ENCODE data around the gene ELF2.

The ELF2 gene

DNA sequence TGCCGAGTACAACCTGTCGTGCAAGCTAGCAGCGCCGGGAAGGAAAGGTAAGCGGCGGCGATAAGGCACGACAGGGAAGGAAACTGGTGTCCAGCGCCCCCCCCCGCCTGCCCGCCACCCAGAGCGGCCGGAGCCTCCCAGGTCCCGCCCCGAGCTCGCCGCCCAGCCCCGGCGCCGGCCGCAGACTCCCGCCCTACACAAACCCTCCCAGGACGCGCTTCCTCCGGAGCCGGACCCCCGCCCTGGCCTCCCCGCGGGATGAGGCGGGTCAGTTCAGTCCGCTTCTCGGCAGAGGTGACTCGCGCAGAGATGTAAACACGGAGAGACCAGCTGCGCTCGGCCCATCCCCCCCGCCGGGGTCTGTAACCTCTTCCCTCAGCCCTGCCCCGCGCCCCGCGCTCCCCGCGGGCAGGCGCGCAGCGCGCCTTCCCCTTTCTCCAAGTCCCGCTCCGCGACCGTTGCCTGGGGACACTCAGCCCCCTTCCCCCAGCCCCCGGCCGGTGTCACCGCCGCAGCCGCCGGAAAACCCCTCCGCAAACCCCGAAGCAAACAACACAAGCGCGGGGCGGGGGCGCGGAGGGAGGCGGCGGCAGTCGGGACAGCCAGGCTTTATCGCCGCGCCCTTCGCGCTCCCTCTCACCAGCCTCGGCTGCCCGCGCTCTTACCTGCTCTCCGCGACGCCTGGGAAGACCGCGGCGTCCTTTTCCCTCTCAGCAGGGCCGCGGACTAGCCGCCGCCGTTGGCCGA, 543 bp downstream of the ELF2 start (continued):
- TF ChIP-seq SP3 (tag by site-specific recombination; IDR thresholded peaks at IDR 0.05), result peak; percentile 57; the same call in 1 of the 2 replicates
- peak; percentile 91 for TF ChIP-seq ZIC2 (tag by site-specific recombination; IDR thresholded peaks at IDR 0.05)
- TF ChIP-seq KLF9 (tag by site-specific recombination; IDR thresholded peaks at IDR 0.05; ENCODE audit: low read depth), result peak; percentile 28
- TF ChIP-seq, protein P1, sequence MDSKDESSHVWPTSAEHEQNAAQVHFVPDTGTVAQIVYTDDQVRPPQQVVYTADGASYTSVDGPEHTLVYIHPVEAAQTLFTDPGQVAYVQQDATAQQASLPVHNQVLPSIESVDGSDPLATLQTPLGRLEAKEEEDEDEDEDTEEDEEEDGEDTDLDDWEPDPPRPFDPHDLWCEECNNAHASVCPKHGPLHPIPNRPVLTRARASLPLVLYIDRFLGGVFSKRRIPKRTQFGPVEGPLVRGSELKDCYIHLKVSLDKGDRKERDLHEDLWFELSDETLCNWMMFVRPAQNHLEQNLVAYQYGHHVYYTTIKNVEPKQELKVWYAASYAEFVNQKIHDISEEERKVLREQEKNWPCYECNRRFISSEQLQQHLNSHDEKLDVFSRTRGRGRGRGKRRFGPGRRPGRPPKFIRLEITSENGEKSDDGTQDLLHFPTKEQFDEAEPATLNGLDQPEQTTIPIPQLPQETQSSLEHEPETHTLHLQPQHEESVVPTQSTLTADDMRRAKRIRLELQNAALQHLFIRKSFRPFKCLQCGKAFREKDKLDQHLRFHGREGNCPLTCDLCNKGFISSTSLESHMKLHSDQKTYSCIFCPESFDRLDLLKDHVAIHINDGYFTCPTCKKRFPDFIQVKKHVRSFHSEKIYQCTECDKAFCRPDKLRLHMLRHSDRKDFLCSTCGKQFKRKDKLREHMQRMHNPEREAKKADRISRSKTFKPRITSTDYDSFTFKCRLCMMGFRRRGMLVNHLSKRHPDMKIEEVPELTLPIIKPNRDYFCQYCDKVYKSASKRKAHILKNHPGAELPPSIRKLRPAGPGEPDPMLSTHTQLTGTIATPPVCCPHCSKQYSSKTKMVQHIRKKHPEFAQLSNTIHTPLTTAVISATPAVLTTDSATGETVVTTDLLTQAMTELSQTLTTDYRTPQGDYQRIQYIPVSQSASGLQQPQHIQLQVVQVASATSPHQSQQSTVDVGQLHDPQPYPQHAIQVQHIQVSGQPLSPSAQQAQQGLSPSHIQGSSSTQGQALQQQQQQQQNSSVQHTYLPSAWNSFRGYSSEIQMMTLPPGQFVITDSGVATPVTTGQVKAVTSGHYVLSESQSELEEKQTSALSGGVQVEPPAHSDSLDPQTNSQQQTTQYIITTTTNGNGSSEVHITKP (tag by site-specific recombination; IDR thresholded peaks at IDR 0.05), result peak; percentile 75
- peak; percentile 45 for TF ChIP-seq ZNF501 (tag by site-specific recombination; IDR thresholded peaks at IDR 0.05)
- TF ChIP-seq ZNF48 (tag by site-specific recombination; IDR thresholded peaks at IDR 0.05), result no peak
- TF ChIP-seq ZNF639 (tag by site-specific recombination; IDR thresholded peaks at IDR 0.05), result 0 out of 2 replicates have a peak, but pooled peaks have one; percentile 24
- no peak for TF ChIP-seq ZSCAN16 (tag by site-specific recombination; IDR thresholded peaks at IDR 0.05)
- no peak for TF ChIP-seq ZBTB48 (tag by site-specific recombination; IDR thresholded peaks at IDR 0.05)
- no peak for TF ChIP-seq ZNF10 (tag by site-specific recombination; IDR thresholded peaks at IDR 0.05)
- TF ChIP-seq, protein P2, sequence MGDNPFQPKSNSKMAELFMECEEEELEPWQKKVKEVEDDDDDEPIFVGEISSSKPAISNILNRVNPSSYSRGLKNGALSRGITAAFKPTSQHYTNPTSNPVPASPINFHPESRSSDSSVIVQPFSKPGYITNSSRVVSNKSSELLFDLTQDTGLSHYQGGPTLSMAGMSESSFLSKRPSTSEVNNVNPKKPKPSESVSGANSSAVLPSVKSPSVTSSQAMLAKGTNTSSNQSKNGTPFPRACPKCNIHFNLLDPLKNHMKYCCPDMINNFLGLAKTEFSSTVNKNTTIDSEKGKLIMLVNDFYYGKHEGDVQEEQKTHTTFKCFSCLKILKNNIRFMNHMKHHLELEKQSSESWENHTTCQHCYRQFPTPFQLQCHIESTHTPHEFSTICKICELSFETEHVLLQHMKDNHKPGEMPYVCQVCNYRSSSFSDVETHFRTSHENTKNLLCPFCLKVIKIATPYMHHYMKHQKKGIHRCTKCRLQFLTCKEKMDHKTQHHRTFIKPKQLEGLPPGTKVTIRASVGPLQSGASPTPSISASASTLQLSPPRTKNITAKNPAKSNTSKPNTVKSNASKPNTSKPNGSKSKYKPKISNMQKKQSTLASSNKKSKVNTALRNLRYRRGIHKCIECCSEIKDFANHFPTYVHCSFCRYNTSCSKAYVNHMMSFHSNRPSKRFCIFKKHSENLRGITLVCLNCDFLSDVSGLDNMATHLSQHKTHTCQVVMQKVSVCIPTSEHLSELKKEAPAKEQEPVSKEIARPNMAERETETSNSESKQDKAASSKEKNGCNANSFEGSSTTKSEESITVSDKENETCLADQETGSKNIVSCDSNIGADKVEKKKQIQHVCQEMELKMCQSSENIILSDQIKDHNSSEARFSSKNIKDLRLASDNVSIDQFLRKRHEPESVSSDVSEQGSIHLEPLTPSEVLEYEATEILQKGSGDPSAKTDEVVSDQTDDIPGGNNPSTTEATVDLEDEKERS (tag by site-specific recombination; IDR thresholded peaks at IDR 0.05), result no peak
- TF ChIP-seq, protein P3, sequence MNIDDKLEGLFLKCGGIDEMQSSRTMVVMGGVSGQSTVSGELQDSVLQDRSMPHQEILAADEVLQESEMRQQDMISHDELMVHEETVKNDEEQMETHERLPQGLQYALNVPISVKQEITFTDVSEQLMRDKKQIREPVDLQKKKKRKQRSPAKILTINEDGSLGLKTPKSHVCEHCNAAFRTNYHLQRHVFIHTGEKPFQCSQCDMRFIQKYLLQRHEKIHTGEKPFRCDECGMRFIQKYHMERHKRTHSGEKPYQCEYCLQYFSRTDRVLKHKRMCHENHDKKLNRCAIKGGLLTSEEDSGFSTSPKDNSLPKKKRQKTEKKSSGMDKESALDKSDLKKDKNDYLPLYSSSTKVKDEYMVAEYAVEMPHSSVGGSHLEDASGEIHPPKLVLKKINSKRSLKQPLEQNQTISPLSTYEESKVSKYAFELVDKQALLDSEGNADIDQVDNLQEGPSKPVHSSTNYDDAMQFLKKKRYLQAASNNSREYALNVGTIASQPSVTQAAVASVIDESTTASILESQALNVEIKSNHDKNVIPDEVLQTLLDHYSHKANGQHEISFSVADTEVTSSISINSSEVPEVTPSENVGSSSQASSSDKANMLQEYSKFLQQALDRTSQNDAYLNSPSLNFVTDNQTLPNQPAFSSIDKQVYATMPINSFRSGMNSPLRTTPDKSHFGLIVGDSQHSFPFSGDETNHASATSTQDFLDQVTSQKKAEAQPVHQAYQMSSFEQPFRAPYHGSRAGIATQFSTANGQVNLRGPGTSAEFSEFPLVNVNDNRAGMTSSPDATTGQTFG (tag by site-specific recombination; IDR thresholded peaks at IDR 0.05; ENCODE audit: borderline replicate concordance), result no peak
- no peak for TF ChIP-seq ZNF37A (tag by site-specific recombination; IDR thresholded peaks at IDR 0.05)
- no peak for TF ChIP-seq ATF2 (tag by site-specific recombination; IDR thresholded peaks at IDR 0.05; ENCODE audit: low read depth)
- TF ChIP-seq ZNF211 (tag by site-specific recombination; IDR thresholded peaks at IDR 0.05; ENCODE audit: low read depth), result no peak
- no peak for TF ChIP-seq ZNF174 (tag by site-specific recombination; IDR thresholded peaks at IDR 0.05)
- no peak for TF ChIP-seq ZNF664 (tag by site-specific recombination; IDR thresholded peaks at IDR 0.05)
- no peak for TF ChIP-seq ZBTB17 (tag by site-specific recombination; IDR thresholded peaks at IDR 0.05)
- TF ChIP-seq ZNF366 (tag by site-specific recombination; conservative IDR thresholded peaks at IDR 0.05), result no peak
- no peak for TF ChIP-seq ZNF596 (tag by site-specific recombination; IDR thresholded peaks at IDR 0.05)
- peak; percentile 69; the same call in 1 of the 2 replicates for TF ChIP-seq ZXDB (tag by site-specific recombination; IDR thresholded peaks at IDR 0.05)
- TF ChIP-seq ZNF521 (tag by site-specific recombination; IDR thresholded peaks at IDR 0.05), result no peak
- no peak for TF ChIP-seq ZNF701 (tag by site-specific recombination; IDR thresholded peaks at IDR 0.05)
- no peak for TF ChIP-seq ZNF555 (tag by site-specific recombination; conservative IDR thresholded peaks at IDR 0.05)
- TF ChIP-seq ZNF2 (tag by site-specific recombination; IDR thresholded peaks at IDR 0.05), result peak; percentile 60; the same call in 1 of the 2 replicates
- no peak for TF ChIP-seq GLI4 (tag by site-specific recombination; IDR thresholded peaks at IDR 0.05)
- peak; percentile 28; the same call in 1 of the 2 replicates for TF ChIP-seq EGR2 (tag by site-specific recombination; IDR thresholded peaks at IDR 0.05; ENCODE audit: low read depth)
- TF ChIP-seq OSR2 (tag by site-specific recombination; IDR thresholded peaks at IDR 0.05), result no peak
- TF ChIP-seq ZNF768 (tag by site-specific recombination; IDR thresholded peaks at IDR 0.05), result no peak
